HCT116 (cell line): ENCODE measurements around the gene BMP2K. TPM values are rescaled to one million over a fixed set of nuclear protein-coding genes. Genes with fewer than 3 reads are reported as not detected.

Experiments used
- ATAC-seq: fragments of 200-7000 bp; cut with Tn5 transposase; 2 replicates; pipeline ENCODE4 v1.9.1; 2020; ENCODE audit warnings: mild to moderate bottlenecking, moderate library complexity
- BruUV-seq: library from RNA; stranded (reverse); fragments of 400-500 nt; replicated peaks from 2 replicates; lab custom pipeline; 2021; lab: Mats Ljungman, UMichigan
- CTCF ChIA-PET: fragments of 300-600 bp; sonication (Branson Sonifier 250); formaldehyde crosslinking; loops from one replicate; lab custom pipeline; 2021; ENCODE audit warnings: antibody characterized with exemption; lab: Charles Lee
- POLR2A ChIA-PET: fragments of 300-600, 350-600 bp; sonication (Branson Sonifier 250); formaldehyde crosslinking; loops from one replicate; lab custom pipeline; 2021; ENCODE audit warnings: antibody characterized with exemption; lab: Charles Lee
- RAD21 ChIA-PET, 2 experiments: fragments of 300-600 bp; sonication (Branson Sonifier 250); formaldehyde crosslinking; loops; one replicate each; lab custom pipeline; 2023; ENCODE audit warnings: low total read pairs in 2 of 2; ENCODE audit not compliant: uncharacterized antibody in 2 of 2, unreplicated experiment in 2 of 2, low non-redundant PET in 1 of 2; lab: Charles Lee
- DNase-seq: peaks from one replicate; pipeline ENCODE4 v3.0.0-alpha.2; 2010; ENCODE audit warnings: low read depth, low spot score
- H2AFZ ChIP-seq: fragments of 200-600 bp; shearing (Covaris generic), sonication (generic); 2 replicates; pipeline ENCODE4 v1.6.1; 2017; ENCODE audit warnings: low read depth, mixed run types, mixed read lengths, antibody characterized with exemption, low read length; ENCODE audit not compliant: poor library complexity, severe bottlenecking
- H3K27ac ChIP-seq: 2 replicates; pipeline ENCODE4 v1.5.1; 2012; ENCODE audit warnings: low read depth, low read length
- H3K27me3 ChIP-seq: fragments of 200-600 bp; sonication (generic); 2 replicates; pipeline ENCODE4 v1.6.1; 2016; ENCODE audit warnings: mixed run types, low read length, mixed read lengths; ENCODE audit not compliant: insufficient read depth
- H3K36me3 ChIP-seq, 2 experiments: fragments of 200-500 bp in 1 of 2; fragments of 200-600 bp in 1 of 2; sonication (Bioruptor generic) in 1 of 2; sonication (generic) in 1 of 2; 2 replicates each; pipeline versions ENCODE4 v1.5.1 to v1.6.1; 2014 to 2016; ENCODE audit warnings: low read length in 2 of 2, inconsistent platforms in 1 of 2, mixed read lengths in 1 of 2, mixed run types in 1 of 2; ENCODE audit not compliant: insufficient read depth in 2 of 2, control insufficient read depth in 1 of 2
- H3K4me1 ChIP-seq, 2 experiments: fragments of 200-600 bp in 1 of 2; sonication (generic) in 1 of 2; 2 replicates each; pipeline versions ENCODE4 v1.5.1 to v1.6.1; 2012 to 2017; ENCODE audit warnings: low read length in 2 of 2, inconsistent platforms in 1 of 2, mild to moderate bottlenecking in 1 of 2, mixed read lengths in 1 of 2, mixed run types in 1 of 2, moderate library complexity in 1 of 2; ENCODE audit not compliant: insufficient read depth in 2 of 2, control insufficient read depth in 1 of 2
- H3K4me2 ChIP-seq: fragments of 200-600 bp; sonication (generic); 2 replicates; pipeline ENCODE4 v1.6.1; 2017; ENCODE audit warnings: mixed run types, low read length, mixed read lengths
- H3K4me3 ChIP-seq, 2 experiments: fragments of 200-600 bp in 1 of 2; sonication (generic) in 1 of 2; replicated peaks in 1 of 2; 2 replicates each; pipeline ENCODE4 v1.5.1; 2011 to 2016; ENCODE audit warnings: low read length in 2 of 2, control low read depth in 1 of 2, low read depth in 1 of 2, mild to moderate bottlenecking in 1 of 2, mixed read lengths in 1 of 2, mixed run types in 1 of 2
- H3K79me2 ChIP-seq: fragments of 200-600 bp; sonication (generic); 2 replicates; pipeline ENCODE4 v1.6.1; 2017; ENCODE audit warnings: mild to moderate bottlenecking, mixed run types, low read length, moderate library complexity, mixed read lengths; ENCODE audit not compliant: insufficient read depth
- H3K9ac ChIP-seq: fragments of 200-600 bp; sonication (generic); 2 replicates; pipeline ENCODE4 v1.6.1; 2016; ENCODE audit warnings: low read length, mixed read lengths
- H3K9me2 ChIP-seq: fragments of 200-600 bp; sonication (generic), shearing (Covaris generic); 2 replicates; pipeline ENCODE4 v1.6.1; 2017; ENCODE audit warnings: mixed run types, mild to moderate bottlenecking, moderate library complexity; ENCODE audit not compliant: insufficient read depth
- H3K9me3 ChIP-seq, 2 experiments: fragments of 200-500 bp in 1 of 2; fragments of 200-600 bp in 1 of 2; sonication (Bioruptor generic) in 1 of 2; sonication (generic) in 1 of 2; 2 replicates each; pipeline ENCODE4 v1.6.1; 2014 to 2017; ENCODE audit warnings: low read length in 2 of 2, mixed read lengths in 2 of 2, inconsistent platforms in 1 of 2, low read depth in 1 of 2, mild to moderate bottlenecking in 1 of 2, mixed run types in 1 of 2, moderate library complexity in 1 of 2; ENCODE audit not compliant: control insufficient read depth in 1 of 2, insufficient read depth in 1 of 2
- H4K20me1 ChIP-seq: fragments of 200-600 bp; sonication (generic), shearing (Covaris generic); 2 replicates; pipeline ENCODE4 v1.6.1; 2017; ENCODE audit warnings: mixed run types, mild to moderate bottlenecking, moderate library complexity; ENCODE audit not compliant: insufficient read depth
- CBX3 ChIP-seq: IDR thresholded peaks from 2 replicates; pipeline ENCODE4 v1.6.1; 2012; ENCODE audit warnings: low read depth
- CEBPB ChIP-seq: IDR thresholded peaks from 2 replicates; pipeline ENCODE4 v1.6.1; 2012; ENCODE audit warnings: low read depth
- EGR1 ChIP-seq: IDR thresholded peaks from 2 replicates; pipeline ENCODE4 v1.6.1; 2012; ENCODE audit warnings: low read depth
- ELF1 ChIP-seq: IDR thresholded peaks from 2 replicates; pipeline ENCODE4 v1.6.1; 2012; ENCODE audit warnings: low read depth, borderline replicate concordance
- EZH2 ChIP-seq: fragments of 200-600 bp; sonication (generic); IDR thresholded peaks from 2 replicates; pipeline ENCODE4 v1.6.1; 2017; ENCODE audit warnings: antibody characterized with exemption, mixed run types
- EZH2phosphoT487 ChIP-seq: fragments of 200-600 bp; IDR thresholded peaks from 2 replicates; pipeline ENCODE4 v1.6.1; 2018; ENCODE audit warnings: antibody characterized with exemption, borderline replicate concordance
- JUND ChIP-seq: IDR thresholded peaks from 2 replicates; pipeline ENCODE4 v1.6.1; 2012
- POLR2A ChIP-seq: IDR thresholded peaks from 2 replicates; pipeline ENCODE4 v1.7.0; 2011; ENCODE audit warnings: borderline replicate concordance; ENCODE audit not compliant: insufficient read depth, insufficient read length; ENCODE audit errors: extremely low read depth
- RAD21 ChIP-seq: IDR thresholded peaks from 2 replicates; pipeline ENCODE4 v1.6.1; 2012; ENCODE audit warnings: low read depth, mild to moderate bottlenecking
- SP1 ChIP-seq: IDR thresholded peaks from 2 replicates; pipeline ENCODE4 v1.6.1; 2012; ENCODE audit warnings: low read depth
- SRF ChIP-seq: IDR thresholded peaks from 2 replicates; pipeline ENCODE4 v1.6.1; 2012; ENCODE audit warnings: low read depth
- YY1 ChIP-seq: IDR thresholded peaks from 2 replicates; pipeline ENCODE4 v1.6.1; 2011; ENCODE audit warnings: low read length, low read depth, moderate library complexity, mild to moderate bottlenecking; ENCODE audit not compliant: insufficient replicate concordance; ENCODE audit errors: extremely low read depth
- ZBTB33 ChIP-seq: IDR thresholded peaks from 2 replicates; pipeline ENCODE4 v1.6.1; 2011; ENCODE audit warnings: mild to moderate bottlenecking, low read length, moderate library complexity; ENCODE audit not compliant: insufficient replicate concordance; ENCODE audit errors: extremely low read depth
- ZFX ChIP-seq: fragments of 450-650 bp; IDR thresholded peaks from 2 replicates; pipeline ENCODE4 v1.6.1; 2017
- ZNF274 ChIP-seq: fragments of 200-500 bp; sonication (Bioruptor generic); IDR thresholded peaks from 2 replicates; pipeline ENCODE4 v1.6.1; 2014; ENCODE audit warnings: mild to moderate bottlenecking, low read depth, low read length, inconsistent platforms
- intact Hi-C: fragments of 100-400 bp; cut with micrococcal nuclease; formaldehyde crosslinking; loops from 2 replicates; pipeline ENCODE4 v1.10.0; 2022
- total RNA-seq: library from RNA; stranded (reverse); gene quantifications from one replicate; pipeline ENCODE4 v1.2.1, GENCODE V29; 2021; ENCODE audit not compliant: unreplicated experiment
- TF ChIP-seq, protein P1 (sequence below): IDR thresholded peaks from 2 replicates; pipeline ENCODE4 v1.6.1; 2012
- TF ChIP-seq, protein P2 (sequence below): IDR thresholded peaks from 2 replicates; pipeline ENCODE4 v1.6.1; 2012; ENCODE audit warnings: low read depth

The BMP2K gene
- total RNA-seq, 1 experiment from 2014 or later: 27.7 TPM

GRCh38 chr4:78926826-78927225, 150.7 kb downstream of the BMP2K start:
- no peaks in the 10 kb centered on the region for H4K20me1 ChIP-seq
- H3K9me3 ChIP-seq: no peaks in the 10 kb centered on the region
- H3K9ac ChIP-seq: no peak overlapping the region
- H3K9me2 ChIP-seq: no peaks in the 10 kb centered on the region
- no peak overlapping the region for H2AFZ ChIP-seq
- no TSS peak for BruUV-seq
- no peak overlapping the region for H3K27ac ChIP-seq
- H3K79me2 ChIP-seq: no peaks in the 10 kb centered on the region
- POLR2A ChIA-PET: no interaction called here
- no peaks in the 10 kb centered on the region for H3K4me1 ChIP-seq
- RAD21 ChIA-PET: no interaction called here
- no peaks in the 10 kb centered on the region for H3K27me3 ChIP-seq
- CTCF ChIA-PET: no interaction called here
- TF ChIP-seq RAD21 (no peak), EGR1 (no peak), EZH2 (no peak), SRF (no peak), ZNF274 (no peak), CBX3 (no peak), POLR2A (no peak), ELF1 (no peak), CEBPB (no peak), SP1 (no peak), EZH2phosphoT487 (no peak), JUND (no peak), YY1 (no peak)
- TF ChIP-seq, protein P1, sequence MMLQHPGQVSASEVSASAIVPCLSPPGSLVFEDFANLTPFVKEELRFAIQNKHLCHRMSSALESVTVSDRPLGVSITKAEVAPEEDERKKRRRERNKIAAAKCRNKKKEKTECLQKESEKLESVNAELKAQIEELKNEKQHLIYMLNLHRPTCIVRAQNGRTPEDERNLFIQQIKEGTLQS: no peak
- no peak overlapping the region for H3K4me2 ChIP-seq
- ATAC-seq: no peak
- no peak overlapping the region for H3K4me3 ChIP-seq
- no peak for DNase-seq
- peaks cover 10 to 24% of the 10 kb centered on the region in 2 experiments; a peak in 3 of 4 replicates for H3K36me3 ChIP-seq
- intact Hi-C loops: no loop called here

GRCh38 chr4:78928835-78929234, 152.7 kb downstream of the BMP2K start:
- no peaks in the 10 kb centered on the region for H4K20me1 ChIP-seq
- no peaks in the 10 kb centered on the region for H3K27me3 ChIP-seq
- RAD21 ChIA-PET: no interaction called here
- H3K9ac ChIP-seq: no peak overlapping the region
- peaks cover 10 to 24% of the 10 kb centered on the region in 2 experiments; a peak in 3 of 4 replicates for H3K36me3 ChIP-seq
- H3K27ac ChIP-seq: no peak overlapping the region
- H3K79me2 ChIP-seq: no peaks in the 10 kb centered on the region
- H3K9me3 ChIP-seq: no peaks in the 10 kb centered on the region
- H3K9me2 ChIP-seq: no peaks in the 10 kb centered on the region
- no peak overlapping the region for H2AFZ ChIP-seq
- no TSS peak for BruUV-seq
- H3K4me1 ChIP-seq: no peaks in the 10 kb centered on the region
- ATAC-seq: no peak
- no peak overlapping the region for H3K4me3 ChIP-seq
- H3K4me2 ChIP-seq: no peak overlapping the region
- intact Hi-C loops: no loop called here
- CTCF ChIA-PET: no interaction called here
- POLR2A ChIA-PET: no interaction called here
- no peak for DNase-seq
- TF ChIP-seq, protein P2, sequence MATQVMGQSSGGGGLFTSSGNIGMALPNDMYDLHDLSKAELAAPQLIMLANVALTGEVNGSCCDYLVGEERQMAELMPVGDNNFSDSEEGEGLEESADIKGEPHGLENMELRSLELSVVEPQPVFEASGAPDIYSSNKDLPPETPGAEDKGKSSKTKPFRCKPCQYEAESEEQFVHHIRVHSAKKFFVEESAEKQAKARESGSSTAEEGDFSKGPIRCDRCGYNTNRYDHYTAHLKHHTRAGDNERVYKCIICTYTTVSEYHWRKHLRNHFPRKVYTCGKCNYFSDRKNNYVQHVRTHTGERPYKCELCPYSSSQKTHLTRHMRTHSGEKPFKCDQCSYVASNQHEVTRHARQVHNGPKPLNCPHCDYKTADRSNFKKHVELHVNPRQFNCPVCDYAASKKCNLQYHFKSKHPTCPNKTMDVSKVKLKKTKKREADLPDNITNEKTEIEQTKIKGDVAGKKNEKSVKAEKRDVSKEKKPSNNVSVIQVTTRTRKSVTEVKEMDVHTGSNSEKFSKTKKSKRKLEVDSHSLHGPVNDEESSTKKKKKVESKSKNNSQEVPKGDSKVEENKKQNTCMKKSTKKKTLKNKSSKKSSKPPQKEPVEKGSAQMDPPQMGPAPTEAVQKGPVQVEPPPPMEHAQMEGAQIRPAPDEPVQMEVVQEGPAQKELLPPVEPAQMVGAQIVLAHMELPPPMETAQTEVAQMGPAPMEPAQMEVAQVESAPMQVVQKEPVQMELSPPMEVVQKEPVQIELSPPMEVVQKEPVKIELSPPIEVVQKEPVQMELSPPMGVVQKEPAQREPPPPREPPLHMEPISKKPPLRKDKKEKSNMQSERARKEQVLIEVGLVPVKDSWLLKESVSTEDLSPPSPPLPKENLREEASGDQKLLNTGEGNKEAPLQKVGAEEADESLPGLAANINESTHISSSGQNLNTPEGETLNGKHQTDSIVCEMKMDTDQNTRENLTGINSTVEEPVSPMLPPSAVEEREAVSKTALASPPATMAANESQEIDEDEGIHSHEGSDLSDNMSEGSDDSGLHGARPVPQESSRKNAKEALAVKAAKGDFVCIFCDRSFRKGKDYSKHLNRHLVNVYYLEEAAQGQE: no peak
- no peak for TF ChIP-seq SP1
- no peak for TF ChIP-seq ZNF274
- TF ChIP-seq JUND: no peak
- TF ChIP-seq EZH2: no peak
- no peak for TF ChIP-seq ZFX
- TF ChIP-seq SRF: no peak
- no peak for TF ChIP-seq CBX3
- no peak for TF ChIP-seq ZBTB33
